Kidney epithelial cell (primary cell): ENCODE data around the gene NOTCH3. TPM values are rescaled to one million over a fixed set of nuclear protein-coding genes. Genes with fewer than 3 reads are reported as not detected.

Experiments
- DNase-seq: peaks from one replicate; pipeline ENCODE4 v3.0.0-alpha.2; 2010; ENCODE audit warnings: low read depth
- H3K27me3 ChIP-seq: 2 replicates; pipeline ENCODE4 v1.6.0; 2011; ENCODE audit warnings: low read length; ENCODE audit not compliant: control insufficient read depth, insufficient read depth
- H3K36me3 ChIP-seq: 2 replicates; pipeline ENCODE4 v1.5.1; 2011; ENCODE audit warnings: low read length; ENCODE audit not compliant: control insufficient read depth, insufficient read depth
- H3K4me3 ChIP-seq: 2 replicates; pipeline ENCODE4 v1.5.1; 2011; ENCODE audit warnings: low read depth, mild to moderate bottlenecking, control low read depth, low read length
- CTCF ChIP-seq: IDR thresholded peaks from 2 replicates; pipeline ENCODE4 v1.5.1; 2011; ENCODE audit warnings: mild to moderate bottlenecking, moderate library complexity, low read length, control low read depth, inconsistent platforms; ENCODE audit not compliant: insufficient read depth, poor library complexity, severe bottlenecking
- total RNA-seq: library from RNA; depleted of rRNA; stranded (reverse); fragments of >200 nt; gene quantifications from 2 replicates; pipeline ENCODE4 v1.2.3, GENCODE V29; 2015

NOTCH3 gene
- total RNA-seq, 1 donor from 2014 or later, result 32.8 TPM

DNA sequence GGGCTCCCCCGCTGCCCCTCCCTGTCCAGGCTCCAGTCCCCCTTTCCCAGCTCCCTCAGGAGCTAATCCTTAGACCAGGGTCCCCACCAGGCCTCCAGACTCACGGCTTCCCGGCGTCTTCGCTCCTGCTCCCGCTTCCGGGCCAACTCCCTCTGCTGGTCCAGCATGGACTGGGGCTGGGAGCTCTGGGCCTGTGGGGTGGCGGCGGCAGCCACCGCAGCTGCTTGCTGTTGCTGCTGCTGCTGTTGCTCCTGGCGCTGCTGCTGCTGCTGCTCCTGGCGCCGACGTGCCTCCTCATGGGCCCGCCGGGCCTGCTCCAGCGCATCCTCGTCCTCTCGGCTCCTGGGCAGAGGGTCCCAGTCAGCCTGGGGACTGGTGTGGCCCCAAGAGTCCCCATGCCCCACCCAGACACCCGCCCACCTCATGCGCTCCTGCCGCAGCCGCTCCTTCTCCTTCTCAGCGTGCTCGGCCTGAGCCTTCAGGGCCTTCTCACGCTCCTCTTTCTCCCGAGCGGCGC lies 37.9 kb upstream of the NOTCH3 start:
- peaks cover 9% of the 10 kb centered on the region for H3K36me3 ChIP-seq
- DNase-seq, result no peak
- no peak for TF ChIP-seq CTCF

DNA sequence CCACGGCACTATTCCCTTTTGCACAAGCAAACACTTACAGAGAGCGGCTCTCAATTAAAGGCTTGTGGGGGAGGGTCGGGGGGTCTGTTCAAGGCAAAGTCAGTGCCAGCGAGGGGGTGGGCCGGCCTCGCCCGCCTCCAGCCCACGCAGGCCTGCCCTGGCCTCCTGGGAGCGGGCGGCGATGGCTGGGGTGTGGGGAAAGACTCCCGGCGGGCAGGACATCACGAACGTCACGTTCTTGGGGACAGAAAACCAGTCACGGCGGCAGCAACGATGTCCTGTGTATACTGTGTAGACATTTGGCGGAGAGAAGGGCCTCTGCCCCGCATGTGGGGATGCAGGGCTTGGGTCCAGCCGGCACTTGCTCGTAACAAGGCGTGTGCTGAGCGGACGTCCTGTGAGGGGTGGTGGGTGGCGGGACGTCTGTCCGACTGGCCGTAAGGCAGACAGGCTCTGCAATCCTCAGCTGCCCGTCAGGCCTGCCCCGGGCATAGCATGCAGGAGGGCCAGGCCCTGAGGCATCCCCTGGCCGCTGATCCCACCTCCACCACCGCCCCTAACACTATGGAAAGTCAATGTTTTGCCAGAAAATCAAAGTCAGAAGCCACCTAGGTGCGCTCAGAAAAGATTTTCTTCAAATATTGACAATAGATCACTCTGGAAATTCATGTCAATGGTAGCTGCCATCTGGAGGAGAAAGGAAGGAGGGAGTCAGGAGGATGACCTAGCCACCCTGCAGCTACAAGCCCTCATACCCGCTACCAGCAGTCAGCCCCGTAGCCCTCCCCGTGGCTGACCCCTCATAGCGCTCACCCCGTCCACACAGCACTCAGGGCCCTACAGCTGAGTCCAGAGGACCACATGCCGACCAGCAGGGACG lies 37.2 kb upstream of the NOTCH3 start:
- no peak for DNase-seq
- H3K27me3 ChIP-seq, result peaks cover 6% of the 10 kb centered on the region
- TF ChIP-seq CTCF, result no peak
- peaks cover 9% of the 10 kb centered on the region for H3K36me3 ChIP-seq
- H3K4me3 ChIP-seq, result no peak overlapping the region

More for the DNA sequence above, 37.9 kb upstream of the NOTCH3 start:
- Histone ChIP-seq H3K27me3 (no peaks in the 10 kb centered on the region), H3K4me3 (no peak overlapping the region)

DNA sequence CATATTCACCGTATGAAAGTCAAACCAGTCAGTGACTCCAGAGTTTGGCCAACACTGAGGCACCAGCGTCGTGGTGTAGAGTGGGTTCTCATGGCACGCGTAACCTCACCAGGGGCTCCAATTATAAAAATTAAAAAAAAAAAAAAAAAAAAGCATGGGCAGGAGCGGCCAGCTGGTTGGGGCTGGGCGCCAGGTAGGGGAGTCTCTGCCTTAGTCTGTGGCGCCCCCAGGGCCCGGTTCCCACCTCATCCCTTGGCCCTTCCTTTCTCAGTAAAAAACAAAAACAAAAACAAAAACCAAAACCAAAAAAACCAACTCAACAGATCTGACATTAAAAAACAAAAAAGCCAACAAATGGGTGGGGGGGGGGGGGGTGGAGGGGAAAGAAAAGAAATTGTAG lies 36.1 kb upstream of the NOTCH3 start:
- H3K4me3 ChIP-seq, result no peak overlapping the region
- peaks cover 17% of the 10 kb centered on the region for H3K27me3 ChIP-seq
- peaks cover 9% of the 10 kb centered on the region for H3K36me3 ChIP-seq
- no peak for TF ChIP-seq CTCF
- DNase-seq, result no peak

- H3K36me3 ChIP-seq, result peaks cover 8% of the 10 kb centered on the region
- TF ChIP-seq CTCF, result no peak
Measured at GRCh38 chr19:15235781-15236180, 35.0 kb upstream of the NOTCH3 start.

GRCh38 chr19:15234431-15235130 lies 33.8 kb upstream of the NOTCH3 start:
- Histone ChIP-seq H3K36me3 (peaks cover 7% of the 10 kb centered on the region), H3K4me3 (no peak overlapping the region), H3K27me3 (peaks cover 28% of the 10 kb centered on the region)
- no peak for DNase-seq
- no peak for TF ChIP-seq CTCF

More at GRCh38 chr19:15235781-15236180, 35.0 kb upstream of the NOTCH3 start:
- no peak for DNase-seq
- Histone ChIP-seq H3K27me3 (peaks cover 28% of the 10 kb centered on the region), H3K4me3 (no peak overlapping the region)
